Measurements from ENCODE around the gene TCP11. TPM values are rescaled to one million over a fixed set of nuclear protein-coding genes. Genes with fewer than 3 reads are reported as not detected.

TCP11 gene
- total and polyA plus RNA-seq, 4 experiments from 2014 or later = not detected

DNA sequence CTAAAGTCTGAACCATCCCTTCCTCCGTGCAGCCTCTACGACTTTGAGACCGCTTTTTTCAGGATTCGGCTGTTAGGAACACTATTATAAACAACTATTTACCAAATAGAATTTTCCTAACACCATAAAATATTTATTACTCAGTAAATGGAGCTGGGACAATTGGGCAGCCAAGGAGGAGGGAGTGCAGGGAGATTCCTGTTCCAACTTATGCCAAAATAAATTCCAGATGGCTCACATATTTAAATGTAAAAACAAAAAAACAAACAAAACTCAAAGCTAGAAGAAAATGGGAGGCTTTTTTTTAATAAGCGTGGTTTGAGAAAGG is 48.1 kb downstream of the TCP11 start:
- Mint-ChIP-seq H3K27me3 (no peaks in the 10 kb centered on the region), H3K4me1 (peaks cover 0 to 2% (median 0%) of the 10 kb centered on the region in 4 donors), H3K27ac (no peak overlapping the region), H3K36me3 (peaks cover 16% of the 10 kb centered on the region in 2 donors), H3K9me3 (no peaks in the 10 kb centered on the region), H3K4me3 (no peak overlapping the region)
- no peaks in the 10 kb centered on the region for H3K36me3 ChIP-seq (ENCODE audit: insufficient read depth, low read length)
- no peaks in the 10 kb centered on the region for H3K4me1 ChIP-seq (ENCODE audit: insufficient read depth, low read length)
- DNase-seq = no peak
- ChIA-PET POLR2A (ENCODE audit: partially characterized antibody) (no interaction called here), CTCF (ENCODE audit: partially characterized antibody) (no interaction called here)
- no peaks in the 10 kb centered on the region for H3K9me3 ChIP-seq (ENCODE audit: control insufficient read depth in 1 of 2, low read length in 2 of 2)
- H3K27me3 ChIP-seq (ENCODE audit: insufficient read depth, low read length) = no peaks in the 10 kb centered on the region
- H3K4me3 ChIP-seq (ENCODE audit: low read length in 2 of 2) = no peak overlapping the region
- intact Hi-C loops (cut with micrococcal nuclease) = no loop called here
- no peak overlapping the region for H3K27ac ChIP-seq (ENCODE audit: low read depth, low read length)

GRCh38 chr6:35092362-35093117 is 48.6 kb downstream of the TCP11 start:
- no peak overlapping the region for H3K4me3 ChIP-seq (ENCODE audit: low read length in 2 of 2)
- no peaks in the 10 kb centered on the region for H3K9me3 Mint-ChIP-seq
- no peaks in the 10 kb centered on the region for H3K4me1 ChIP-seq (ENCODE audit: insufficient read depth, low read length)
- H3K27ac ChIP-seq (ENCODE audit: low read depth, low read length) = no peak overlapping the region
- no peaks in the 10 kb centered on the region for H3K27me3 ChIP-seq (ENCODE audit: insufficient read depth, low read length)
- H3K4me3 Mint-ChIP-seq = no peak overlapping the region
- peak overlapping the region in 2 of 7 donors; percentile 43 to 68 for H3K27ac Mint-ChIP-seq
- H3K9me3 ChIP-seq (ENCODE audit: control insufficient read depth in 1 of 2, low read length in 2 of 2) = no peaks in the 10 kb centered on the region
- ChIA-PET CTCF (ENCODE audit: partially characterized antibody) (no interaction called here), POLR2A (ENCODE audit: partially characterized antibody) (no interaction called here)
- DNase-seq = no peak
- H3K36me3 ChIP-seq (ENCODE audit: insufficient read depth, low read length) = no peaks in the 10 kb centered on the region
- peaks cover 21 to 22% of the 10 kb centered on the region in 2 donors for H3K36me3 Mint-ChIP-seq
- no peaks in the 10 kb centered on the region for H3K27me3 Mint-ChIP-seq
- intact Hi-C loops (cut with micrococcal nuclease) = no loop called here
- H3K4me1 Mint-ChIP-seq = peaks cover 0 to 2% (median 0%) of the 10 kb centered on the region in 4 donors

- H3K36me3 Mint-ChIP-seq = peaks cover 29 to 30% of the 10 kb centered on the region in 2 donors
- peaks cover 7% of the 10 kb centered on the region for H3K36me3 ChIP-seq (ENCODE audit: insufficient read depth, low read length)
These were observed 49.6 kb downstream of the TCP11 start for GRCh38 chr6:35091346-35092083.

GRCh38 chr6:35090734-35091133 is 50.4 kb downstream of the TCP11 start:
- ChIA-PET CTCF (ENCODE audit: partially characterized antibody) (no interaction called here), POLR2A (ENCODE audit: partially characterized antibody) (no interaction called here)
- Histone ChIP-seq H3K36me3 (ENCODE audit: insufficient read depth, low read length) (peaks cover 7% of the 10 kb centered on the region), H3K4me1 (ENCODE audit: insufficient read depth, low read length) (no peaks in the 10 kb centered on the region), H3K27me3 (ENCODE audit: insufficient read depth, low read length) (no peaks in the 10 kb centered on the region), H3K9me3 (ENCODE audit: control insufficient read depth in 1 of 2, low read length in 2 of 2) (no peaks in the 10 kb centered on the region), H3K4me3 (ENCODE audit: low read length in 2 of 2) (no peak overlapping the region), H3K27ac (ENCODE audit: low read depth, low read length) (no peak overlapping the region)
- Mint-ChIP-seq H3K36me3 (peaks cover 35 to 36% of the 10 kb centered on the region in 2 donors), H3K27ac (no peak overlapping the region), H3K4me1 (peaks cover 0 to 1% (median 0%) of the 10 kb centered on the region in 4 donors), H3K27me3 (no peaks in the 10 kb centered on the region), H3K4me3 (no peak overlapping the region), H3K9me3 (no peaks in the 10 kb centered on the region)
- no peak for DNase-seq
- intact Hi-C loops (cut with micrococcal nuclease) = no loop called here

More at GRCh38 chr6:35091346-35092083, 49.6 kb downstream of the TCP11 start:
- no peak for DNase-seq
- ChIA-PET POLR2A (ENCODE audit: partially characterized antibody) (no interaction called here), CTCF (ENCODE audit: partially characterized antibody) (no interaction called here)
- Mint-ChIP-seq H3K4me3 (no peak overlapping the region), H3K9me3 (no peaks in the 10 kb centered on the region), H3K27me3 (no peaks in the 10 kb centered on the region), H3K4me1 (peaks cover 0 to 2% (median 0%) of the 10 kb centered on the region in 4 donors), H3K27ac (no peak overlapping the region)
- Histone ChIP-seq H3K27ac (ENCODE audit: low read depth, low read length) (no peak overlapping the region), H3K4me3 (ENCODE audit: low read length in 2 of 2) (no peak overlapping the region), H3K4me1 (ENCODE audit: insufficient read depth, low read length) (no peaks in the 10 kb centered on the region), H3K9me3 (ENCODE audit: control insufficient read depth in 1 of 2, low read length in 2 of 2) (no peaks in the 10 kb centered on the region), H3K27me3 (ENCODE audit: insufficient read depth, low read length) (no peaks in the 10 kb centered on the region)
- intact Hi-C loops (cut with micrococcal nuclease) = no loop called here

DNA sequence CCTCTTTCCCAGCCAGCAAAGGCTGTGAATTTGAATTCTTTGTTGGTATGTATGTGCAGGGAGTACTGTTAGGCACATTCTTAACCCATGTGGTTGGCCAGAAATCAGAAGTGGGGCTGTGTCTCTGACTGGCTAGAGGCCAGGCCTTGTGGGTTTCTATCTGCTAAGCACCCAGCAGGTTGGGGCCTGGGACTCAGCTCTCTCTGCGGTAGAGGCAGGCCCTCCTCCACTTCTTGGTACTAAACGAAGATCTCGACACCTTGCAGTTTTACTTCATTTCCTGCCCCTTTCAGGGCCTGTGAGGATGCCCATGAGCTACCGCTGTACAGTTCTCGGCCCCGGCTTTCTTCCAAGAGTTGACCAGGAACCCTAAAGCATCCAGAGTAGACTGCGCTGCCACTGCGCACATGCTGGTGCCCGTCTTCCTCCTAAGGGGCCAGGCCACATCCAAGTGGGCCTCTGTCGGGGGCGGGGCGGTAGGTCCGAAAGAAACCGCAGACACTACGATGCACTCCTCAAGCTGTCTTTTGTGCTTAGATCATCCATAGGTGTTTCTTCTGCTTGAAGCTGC is 51.1 kb downstream of the TCP11 start:
- Histone ChIP-seq H3K36me3 (ENCODE audit: insufficient read depth, low read length) (peaks cover 7% of the 10 kb centered on the region), H3K27me3 (ENCODE audit: insufficient read depth, low read length) (no peaks in the 10 kb centered on the region), H3K27ac (ENCODE audit: low read depth, low read length) (no peak overlapping the region), H3K4me3 (ENCODE audit: low read length in 2 of 2) (no peak overlapping the region), H3K4me1 (ENCODE audit: insufficient read depth, low read length) (no peaks in the 10 kb centered on the region), H3K9me3 (ENCODE audit: control insufficient read depth in 1 of 2, low read length in 2 of 2) (no peaks in the 10 kb centered on the region)
- no peak overlapping the region for H3K4me3 Mint-ChIP-seq
- POLR2A ChIA-PET (ENCODE audit: partially characterized antibody) = no interaction called here
- H3K4me1 Mint-ChIP-seq = no peaks in the 10 kb centered on the region
- CTCF ChIA-PET (ENCODE audit: partially characterized antibody) = no interaction called here
- no peaks in the 10 kb centered on the region for H3K27me3 Mint-ChIP-seq
- DNase-seq = no peak
- H3K9me3 Mint-ChIP-seq = no peaks in the 10 kb centered on the region
- peaks cover 39 to 41% of the 10 kb centered on the region in 2 donors for H3K36me3 Mint-ChIP-seq
- intact Hi-C loops (cut with micrococcal nuclease) = no loop called here
- no peak overlapping the region for H3K27ac Mint-ChIP-seq

- H3K9me3 ChIP-seq (ENCODE audit: control insufficient read depth in 1 of 2, low read length in 2 of 2) = no peaks in the 10 kb centered on the region
- no peak for DNase-seq
- H3K27me3 ChIP-seq (ENCODE audit: insufficient read depth, low read length) = no peaks in the 10 kb centered on the region
- peaks cover 7% of the 10 kb centered on the region for H3K36me3 ChIP-seq (ENCODE audit: insufficient read depth, low read length)
- Mint-ChIP-seq H3K27me3 (no peaks in the 10 kb centered on the region), H3K36me3 (peaks cover 42% of the 10 kb centered on the region in 2 donors), H3K27ac (no peak overlapping the region), H3K4me1 (no peaks in the 10 kb centered on the region), H3K4me3 (no peak overlapping the region), H3K9me3 (no peaks in the 10 kb centered on the region)
- no peaks in the 10 kb centered on the region for H3K4me1 ChIP-seq (ENCODE audit: insufficient read depth, low read length)
- ChIA-PET CTCF (ENCODE audit: partially characterized antibody) (no interaction called here), POLR2A (ENCODE audit: partially characterized antibody) (no interaction called here)
- intact Hi-C loops (cut with micrococcal nuclease) = no loop called here
- no peak overlapping the region for H3K4me3 ChIP-seq (ENCODE audit: low read length in 2 of 2)
- H3K27ac ChIP-seq (ENCODE audit: low read depth, low read length) = no peak overlapping the region
These were observed 51.8 kb downstream of the TCP11 start for GRCh38 chr6:35089216-35089934.
